Measurements from ENCODE around the gene CARMIL1. TPM values are rescaled to one million over a fixed set of nuclear protein-coding genes. Genes with fewer than 3 reads are reported as not detected.

CARMIL1 gene
- total RNA-seq, 2 experiments from 2014 or later = 3.9 to 4.7 TPM

DNA sequence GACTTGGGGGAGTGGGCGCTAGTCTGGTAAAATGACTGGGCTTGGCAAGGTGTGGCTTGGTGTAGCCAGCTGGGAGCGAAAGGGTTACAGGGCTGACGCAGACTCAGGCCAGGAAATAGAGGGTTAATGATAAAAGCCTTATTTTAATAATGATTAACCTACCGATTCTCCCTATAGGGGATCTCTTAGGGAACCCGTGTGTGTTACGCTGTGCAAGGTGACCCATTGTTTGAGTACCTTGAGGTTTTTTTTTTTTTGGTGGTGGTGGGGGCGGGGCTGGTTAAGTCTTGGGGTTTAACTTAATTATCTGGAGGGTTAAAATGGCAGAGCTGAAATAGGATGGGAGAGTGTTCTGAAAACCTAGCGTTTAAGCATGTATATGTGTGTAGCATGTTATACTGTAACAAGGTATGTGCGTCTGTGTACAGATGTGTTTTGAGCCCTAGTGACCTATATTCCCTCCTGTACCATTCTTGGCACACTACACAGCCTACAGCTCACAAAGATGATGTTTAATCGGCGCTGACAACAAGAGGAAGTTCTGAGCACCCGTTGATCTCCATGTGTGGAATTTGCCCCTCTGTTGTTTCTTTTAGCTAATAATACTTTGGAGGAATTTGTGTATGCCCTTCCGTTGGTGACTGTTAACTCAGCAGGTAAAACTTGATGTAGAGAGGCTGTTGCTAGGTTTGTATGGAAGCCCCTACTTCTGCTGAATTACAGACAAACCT, 1.3 kb downstream of the CARMIL1 start:
- H3K27me3 ChIP-seq (ENCODE audit: control insufficient read depth in 1 of 2, insufficient read depth in 2 of 2, low read length in 2 of 2) = no peaks in the 10 kb centered on the region
- TF ChIP-seq, protein P1, sequence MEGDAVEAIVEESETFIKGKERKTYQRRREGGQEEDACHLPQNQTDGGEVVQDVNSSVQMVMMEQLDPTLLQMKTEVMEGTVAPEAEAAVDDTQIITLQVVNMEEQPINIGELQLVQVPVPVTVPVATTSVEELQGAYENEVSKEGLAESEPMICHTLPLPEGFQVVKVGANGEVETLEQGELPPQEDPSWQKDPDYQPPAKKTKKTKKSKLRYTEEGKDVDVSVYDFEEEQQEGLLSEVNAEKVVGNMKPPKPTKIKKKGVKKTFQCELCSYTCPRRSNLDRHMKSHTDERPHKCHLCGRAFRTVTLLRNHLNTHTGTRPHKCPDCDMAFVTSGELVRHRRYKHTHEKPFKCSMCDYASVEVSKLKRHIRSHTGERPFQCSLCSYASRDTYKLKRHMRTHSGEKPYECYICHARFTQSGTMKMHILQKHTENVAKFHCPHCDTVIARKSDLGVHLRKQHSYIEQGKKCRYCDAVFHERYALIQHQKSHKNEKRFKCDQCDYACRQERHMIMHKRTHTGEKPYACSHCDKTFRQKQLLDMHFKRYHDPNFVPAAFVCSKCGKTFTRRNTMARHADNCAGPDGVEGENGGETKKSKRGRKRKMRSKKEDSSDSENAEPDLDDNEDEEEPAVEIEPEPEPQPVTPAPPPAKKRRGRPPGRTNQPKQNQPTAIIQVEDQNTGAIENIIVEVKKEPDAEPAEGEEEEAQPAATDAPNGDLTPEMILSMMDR (IDR thresholded peaks at IDR 0.05) = no peak
- H3K36me3 ChIP-seq (ENCODE audit: insufficient read depth, low read length) = no peaks in the 10 kb centered on the region
- Mint-ChIP-seq H3K36me3 (ENCODE audit: low read depth) (peaks cover 5% of the 10 kb centered on the region), H3K27ac (peak overlapping the region; percentile 77), H3K4me1 (ENCODE audit: low read depth) (peaks cover 53% of the 10 kb centered on the region), H3K4me3 (peak overlapping the region; percentile 86), H3K9me3 (no peaks in the 10 kb centered on the region), H3K27me3 (no peaks in the 10 kb centered on the region)
- CTCF ChIA-PET = interaction anchor here (1.1 to 4.5 kb wide), 3 partner anchors 14 to 210 kb away, joined by 3 to 27 read pairs (median 5); no protein-coding TSS in a partner anchor
- H3K4me3 ChIP-seq (ENCODE audit: low read length) = peak overlapping the region; percentile 64
- peak overlapping the region; percentile 1 to 47 for H3K27ac ChIP-seq (ENCODE audit: low read depth in 1 of 2, low read length in 2 of 2)
- intact Hi-C loops (cut with DNase I, micrococcal nuclease) = loop anchor here in 1 of 2 experiments (5.0 kb wide), 1 partner anchor 87 kb away; no protein-coding TSS in a partner anchor
- ATAC-seq (ENCODE audit: poor library complexity) = peak; percentile 27
- peak in 3 of 14 experiments; percentile 16 to 65 (median 56) for DNase-seq
- H3K4me1 ChIP-seq (ENCODE audit: insufficient read depth, low read length) = peaks cover 16% of the 10 kb centered on the region
- no peaks in the 10 kb centered on the region for H3K9me3 ChIP-seq (ENCODE audit: control insufficient read depth in 1 of 2, insufficient read depth in 1 of 2, low read length in 2 of 2)
- POLR2A ChIA-PET = interaction anchor here (1.5 to 3.2 kb wide), 2 partner anchors 89 to 125 kb away, joined by 5 to 19 read pairs; no protein-coding TSS in a partner anchor

DNA sequence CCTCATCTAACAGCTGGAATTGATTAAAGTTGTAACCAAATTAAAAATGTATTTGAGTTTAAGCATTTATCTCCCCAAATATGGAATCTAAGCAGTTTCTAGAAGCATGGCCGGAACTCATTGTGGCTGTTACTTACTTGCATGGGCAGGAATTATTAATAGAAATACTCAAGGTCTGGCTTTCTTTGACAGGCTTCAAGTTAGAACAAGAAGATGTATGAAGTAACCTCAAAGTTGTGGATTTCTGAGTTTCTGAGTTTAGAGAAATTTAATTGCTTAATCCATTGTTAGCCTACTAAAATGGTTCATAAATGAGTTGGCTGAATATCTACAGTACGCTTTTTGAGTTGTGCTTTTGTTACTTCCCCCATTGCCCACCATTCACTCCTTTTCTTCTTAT, 7.7 kb downstream of the CARMIL1 start:
- H3K27ac ChIP-seq (ENCODE audit: low read depth in 1 of 2, low read length in 2 of 2) = no peak overlapping the region
- Mint-ChIP-seq H3K4me3 (no peak overlapping the region), H3K36me3 (ENCODE audit: low read depth) (peaks cover 5% of the 10 kb centered on the region), H3K9me3 (no peaks in the 10 kb centered on the region), H3K4me1 (ENCODE audit: low read depth) (peaks cover 31% of the 10 kb centered on the region), H3K27ac (no peak overlapping the region), H3K27me3 (no peaks in the 10 kb centered on the region)
- no peaks in the 10 kb centered on the region for H3K9me3 ChIP-seq (ENCODE audit: control insufficient read depth in 1 of 2, insufficient read depth in 1 of 2, low read length in 2 of 2)
- POLR2A ChIA-PET = no interaction called here
- no peaks in the 10 kb centered on the region for H3K27me3 ChIP-seq (ENCODE audit: control insufficient read depth in 1 of 2, insufficient read depth in 2 of 2, low read length in 2 of 2)
- CTCF ChIA-PET = interaction anchor here (0.8 to 1.6 kb wide), 3 partner anchors 8 to 203 kb away, joined by 3 to 4 read pairs (median 3); no protein-coding TSS in a partner anchor
- no peaks in the 10 kb centered on the region for H3K36me3 ChIP-seq (ENCODE audit: insufficient read depth, low read length)
- TF ChIP-seq, protein P1 (IDR thresholded peaks at IDR 0.05) = no peak
- no peak for ATAC-seq (ENCODE audit: poor library complexity)
- no peak overlapping the region for H3K4me3 ChIP-seq (ENCODE audit: low read length)
- DNase-seq = no peak
- intact Hi-C loops (cut with DNase I, micrococcal nuclease) = no loop called here
- no peaks in the 10 kb centered on the region for H3K4me1 ChIP-seq (ENCODE audit: insufficient read depth, low read length)

GRCh38 chr6:25287941-25288340, 8.8 kb downstream of the CARMIL1 start:
- Histone ChIP-seq H3K27ac (ENCODE audit: low read depth in 1 of 2, low read length in 2 of 2) (no peak overlapping the region), H3K36me3 (ENCODE audit: insufficient read depth, low read length) (no peaks in the 10 kb centered on the region), H3K4me1 (ENCODE audit: insufficient read depth, low read length) (no peaks in the 10 kb centered on the region), H3K27me3 (ENCODE audit: control insufficient read depth in 1 of 2, insufficient read depth in 2 of 2, low read length in 2 of 2) (no peaks in the 10 kb centered on the region), H3K4me3 (ENCODE audit: low read length) (no peak overlapping the region), H3K9me3 (ENCODE audit: control insufficient read depth in 1 of 2, insufficient read depth in 1 of 2, low read length in 2 of 2) (no peaks in the 10 kb centered on the region)
- peaks cover 21% of the 10 kb centered on the region for H3K4me1 Mint-ChIP-seq (ENCODE audit: low read depth)
- ChIA-PET POLR2A (no interaction called here), CTCF (interaction anchor here (0.8 to 1.6 kb wide), 2 partner anchors 9 to 202 kb away, joined by 3 to 4 read pairs; no protein-coding TSS in a partner anchor)
- H3K9me3 Mint-ChIP-seq = no peaks in the 10 kb centered on the region
- H3K27me3 Mint-ChIP-seq = no peaks in the 10 kb centered on the region
- H3K4me3 Mint-ChIP-seq = no peak overlapping the region
- ATAC-seq (ENCODE audit: poor library complexity) = no peak
- no peak overlapping the region for H3K27ac Mint-ChIP-seq
- H3K36me3 Mint-ChIP-seq (ENCODE audit: low read depth) = peaks cover 5% of the 10 kb centered on the region
- intact Hi-C loops (cut with DNase I, micrococcal nuclease) = no loop called here
- no peak for DNase-seq
- TF ChIP-seq, protein P1 (IDR thresholded peaks at IDR 0.05) = no peak

Data from CD4-positive, alpha-beta T cell (primary cell).